ENCODE results near the gene PPP1R12C. TPM values are rescaled to one million over a fixed set of nuclear protein-coding genes. Genes with fewer than 3 reads are reported as not detected.

Gene PPP1R12C
- total and polyA plus RNA-seq, 10 of the 15 experiments (the other 5 are each of a cell fraction or from before 2014, with no cell fraction given), result 1.4 to 84.7 (median 20.5) TPM

GRCh38 chr19:55153652-55154264 is 36.3 kb upstream of the PPP1R12C start:
- POLR2A ChIA-PET, result no interaction called here
- intact Hi-C loops (cut with micrococcal nuclease; ENCODE audit: unreplicated experiment), result no loop called here
- ATAC-seq (no peak), DNase-seq (ENCODE audit: low read depth, low spot score) (no peak), FAIRE-seq (no peak)
- SMC1A ChIA-PET (ENCODE audit: uncharacterized antibody, unreplicated experiment), result no interaction called here
- no TSS peak for BruUV-seq (replicated peaks)
- no peak overlapping the region for H3K4me3 ChIP-seq
- H3K9me3 ChIP-seq (replicated peaks; ENCODE audit: control insufficient read depth, insufficient read depth, low read length), result no peaks in the 10 kb centered on the region; the same call in 2 of the 3 replicates
- H3K79me2 ChIP-seq (ENCODE audit: control insufficient read depth, insufficient read depth, low read length), result no peaks in the 10 kb centered on the region
- 60% methylated on average over 10 of the region's 12 CpGs for WGBS (ENCODE audit: insufficient coverage, insufficient replicate concordance, low lambda C conversion rate, missing lambda C conversion rate)
- no peak overlapping the region for H3K4me2 ChIP-seq (ENCODE audit: control insufficient read depth, insufficient read depth)
- no peak for TF ChIP-seq IRF5 (IDR thresholded peaks at IDR 0.05; ENCODE audit: borderline replicate concordance)
- TF ChIP-seq SUPT20H (IDR thresholded peaks at IDR 0.05; ENCODE audit: borderline replicate concordance, control insufficient read depth, low read depth, low read length), result no peak
- TF ChIP-seq NFYA (IDR thresholded peaks at IDR 0.05; ENCODE audit: borderline replicate concordance, low read depth, low read length), result no peak
- no peak for TF ChIP-seq CUX1 (IDR thresholded peaks at IDR 0.05; ENCODE audit: insufficient replicate concordance, low read depth, low read length)
- no peak for TF ChIP-seq MYB (IDR thresholded peaks at IDR 0.05; ENCODE audit: borderline replicate concordance, low read depth, low read length)
- no peak for TF ChIP-seq RBBP5 (conservative IDR thresholded peaks at IDR 0.05)
- no peak for TF ChIP-seq ZNF384 (IDR thresholded peaks at IDR 0.05; ENCODE audit: borderline replicate concordance, low read depth, low read length)
- RAD21 ChIA-PET (ENCODE audit: unreplicated experiment), result no interaction called here
- no peak overlapping the region for H3K9ac ChIP-seq (ENCODE audit: control insufficient read depth, insufficient read depth, low read length)
- H3K27ac ChIP-seq (ENCODE audit: control insufficient read depth, insufficient read depth), result no peak overlapping the region
- H3K36me3 ChIP-seq (ENCODE audit: control insufficient read depth in 2 of 2, insufficient read depth in 2 of 2, low read length in 1 of 2), result no peaks in the 10 kb centered on the region
- in situ Hi-C loops (cut with MboI), result no loop called here
- CTCF ChIA-PET, result interaction anchor here (0.6 kb wide), 1 partner anchor 430 kb away, joined by 3 read pairs; no protein-coding TSS in a partner anchor
- no peaks in the 10 kb centered on the region for H3K27me3 ChIP-seq (replicated peaks in 1 of 2; ENCODE audit: control insufficient read depth in 2 of 2, insufficient read depth in 2 of 2, low read length in 1 of 2)
- no peaks in the 10 kb centered on the region for H4K20me1 ChIP-seq (ENCODE audit: control insufficient read depth, insufficient read depth)
- H2AFZ ChIP-seq (ENCODE audit: control insufficient read depth, low read depth, low read length), result no peak overlapping the region
- H3K4me1 ChIP-seq (ENCODE audit: control insufficient read depth, insufficient read depth, low read length), result no peaks in the 10 kb centered on the region
